Lower lobe of right lung (tissue), 2 donors: ENCODE data around the gene SP140. TPM values are rescaled to one million over a fixed set of nuclear protein-coding genes. Genes with fewer than 3 reads are reported as not detected.

Source experiments
- ATAC-seq, 2 donors: fragments of 200-7000 bp; cut with Tn5 transposase; one replicate each; pipeline ENCODE4 v1.9.1; 2020 to 2022; ENCODE audit warnings: mild to moderate bottlenecking in 2 of 2, moderate library complexity in 2 of 2
- DNase-seq: peaks from one replicate; pipeline ENCODE4 v3.0.0-alpha.2; 2020
- H3K27ac ChIP-seq: fragments of 200-600 bp; one replicate; pipeline ENCODE4 v1.8.0; 2022
- H3K27me3 ChIP-seq: fragments of 200-600 bp; one replicate; pipeline ENCODE4 v1.8.0; 2022; ENCODE audit warnings: low read depth
- H3K36me3 ChIP-seq: fragments of 200-600 bp; one replicate; pipeline ENCODE4 v1.8.0; 2022; ENCODE audit warnings: mild to moderate bottlenecking
- H3K4me1 ChIP-seq: fragments of 200-600 bp; one replicate; pipeline ENCODE4 v1.8.0; 2022
- H3K4me3 ChIP-seq: fragments of 200-600 bp; one replicate; pipeline ENCODE4 v1.8.0; 2022; ENCODE audit warnings: mild to moderate bottlenecking
- H3K9me3 ChIP-seq: fragments of 200-600 bp; one replicate; pipeline ENCODE4 v1.8.0; 2022
- intact Hi-C: fragments of 100-400 bp; cut with DNase I; formaldehyde crosslinking; loops from one replicate; pipeline ENCODE4 v1.11.0; 2022
- long read RNA-seq: library from polyadenylated mRNA; unstranded; transcript quantifications from one replicate; pipeline ENCODE4 v2.0.0, GENCODE V29; 2021
- total RNA-seq: library from RNA; stranded (reverse); fragmentation: NEBNext Ultra II Directional; extraction: Animal tissue kit (Norgen Biotek cat#: 25700); gene quantifications from one replicate; pipeline ENCODE4 v1.2.1, GENCODE V29; 2021
- TF ChIP-seq, protein P1 (sequence below): fragments of 200-600 bp; IDR thresholded peaks from one replicate; pipeline ENCODE4 v1.8.0; 2022; ENCODE audit warnings: antibody characterized with exemption, mild to moderate bottlenecking
- donor health status: DM: no; HTN: yes; CAD: no; lungs with severe emphysema.

The SP140 gene
- total RNA-seq, result 15.0 TPM
- long read RNA-seq, partial matches to known transcripts, result 6 of 25 reads
- long read RNA-seq, other reads (novel, unspliced or antisense), result 18 of 25 reads

DNA sequence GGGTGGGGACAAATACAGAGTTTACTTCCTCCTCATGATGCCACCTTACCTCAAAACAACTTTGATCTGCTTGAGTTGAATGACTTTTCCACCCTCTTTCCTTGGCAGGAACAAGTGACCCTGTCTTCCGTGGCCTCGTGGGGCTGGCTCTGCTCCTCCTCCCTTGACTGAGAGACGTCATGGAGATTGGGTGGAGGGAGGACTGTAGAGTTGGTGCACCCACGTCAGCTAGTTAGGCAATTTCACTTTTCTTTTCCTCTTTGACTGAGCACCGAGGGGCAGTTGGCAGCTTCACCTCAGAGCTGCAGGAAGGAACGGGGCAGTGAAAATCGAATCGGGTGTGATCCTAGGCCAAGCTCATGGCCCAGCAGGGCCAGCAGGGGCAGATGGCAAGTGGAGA lies at the start of gene SP140:
TSS of gene SP140 (plus strand) at position 251 of the 400 bp plus-strand sequence. CDS start at position 360, 109 bp downstream.
- peak within 1 kb of the TSS; percentile 45 for H3K4me3 ChIP-seq
- peak; percentile 90 to 92 for ATAC-seq
- DNase-seq, result peak; percentile 72

DNA sequence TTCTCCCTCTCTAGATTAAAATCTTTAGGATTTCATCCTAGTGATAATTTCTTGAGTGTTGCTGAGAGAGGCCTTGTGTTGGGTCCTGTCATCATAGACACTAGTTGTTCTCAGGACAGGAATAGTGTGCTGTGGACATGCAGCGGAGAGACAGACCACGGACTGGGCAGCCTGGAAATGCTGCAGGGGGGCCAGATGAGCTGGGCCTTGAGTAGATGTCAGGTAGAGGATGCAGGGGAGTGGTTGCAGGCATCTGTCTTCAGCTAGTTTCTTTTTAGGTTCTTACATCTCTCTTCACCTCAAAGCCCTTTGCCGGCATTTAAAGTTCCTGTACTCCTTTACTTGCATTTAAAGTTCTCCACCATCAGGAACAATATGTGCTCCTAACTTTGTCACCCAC lies 48.5 kb upstream of the SP140 start:
- ATAC-seq (no peak), DNase-seq (no peak)
- no peak overlapping the region for H3K4me3 ChIP-seq
- intact Hi-C loops, result no loop called here
- H3K27ac ChIP-seq, result no peak overlapping the region
- H3K4me1 ChIP-seq, result no peaks in the 10 kb centered on the region
- H3K27me3 ChIP-seq, result no peaks in the 10 kb centered on the region
- peaks cover 97% of the 10 kb centered on the region for H3K36me3 ChIP-seq
- no peaks in the 10 kb centered on the region for H3K9me3 ChIP-seq
- TF ChIP-seq, protein P1, sequence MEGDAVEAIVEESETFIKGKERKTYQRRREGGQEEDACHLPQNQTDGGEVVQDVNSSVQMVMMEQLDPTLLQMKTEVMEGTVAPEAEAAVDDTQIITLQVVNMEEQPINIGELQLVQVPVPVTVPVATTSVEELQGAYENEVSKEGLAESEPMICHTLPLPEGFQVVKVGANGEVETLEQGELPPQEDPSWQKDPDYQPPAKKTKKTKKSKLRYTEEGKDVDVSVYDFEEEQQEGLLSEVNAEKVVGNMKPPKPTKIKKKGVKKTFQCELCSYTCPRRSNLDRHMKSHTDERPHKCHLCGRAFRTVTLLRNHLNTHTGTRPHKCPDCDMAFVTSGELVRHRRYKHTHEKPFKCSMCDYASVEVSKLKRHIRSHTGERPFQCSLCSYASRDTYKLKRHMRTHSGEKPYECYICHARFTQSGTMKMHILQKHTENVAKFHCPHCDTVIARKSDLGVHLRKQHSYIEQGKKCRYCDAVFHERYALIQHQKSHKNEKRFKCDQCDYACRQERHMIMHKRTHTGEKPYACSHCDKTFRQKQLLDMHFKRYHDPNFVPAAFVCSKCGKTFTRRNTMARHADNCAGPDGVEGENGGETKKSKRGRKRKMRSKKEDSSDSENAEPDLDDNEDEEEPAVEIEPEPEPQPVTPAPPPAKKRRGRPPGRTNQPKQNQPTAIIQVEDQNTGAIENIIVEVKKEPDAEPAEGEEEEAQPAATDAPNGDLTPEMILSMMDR, result no peak

More for the DNA sequence above, at the start of gene SP140:
- Histone ChIP-seq H3K27me3 (no peaks in the 10 kb centered on the region), H3K36me3 (no peaks in the 10 kb centered on the region), H3K27ac (peak within 1 kb of the TSS; percentile 62), H3K9me3 (no peaks in the 10 kb centered on the region), H3K4me1 (peaks cover 7% of the 10 kb centered on the region)
- TF ChIP-seq, protein P1, result no peak
- intact Hi-C loops, result no loop called here

- Histone ChIP-seq H3K4me1 (no peaks in the 10 kb centered on the region), H3K36me3 (peaks cover 97% of the 10 kb centered on the region), H3K27ac (no peak overlapping the region), H3K27me3 (no peaks in the 10 kb centered on the region), H3K9me3 (no peaks in the 10 kb centered on the region), H3K4me3 (no peak overlapping the region)
- DNase-seq, result no peak
- ATAC-seq, result no peak
- intact Hi-C loops, result no loop called here
- TF ChIP-seq, protein P1, result no peak
Observed at GRCh38 chr2:230178546-230179485, 46.7 kb upstream of the SP140 start.

DNA sequence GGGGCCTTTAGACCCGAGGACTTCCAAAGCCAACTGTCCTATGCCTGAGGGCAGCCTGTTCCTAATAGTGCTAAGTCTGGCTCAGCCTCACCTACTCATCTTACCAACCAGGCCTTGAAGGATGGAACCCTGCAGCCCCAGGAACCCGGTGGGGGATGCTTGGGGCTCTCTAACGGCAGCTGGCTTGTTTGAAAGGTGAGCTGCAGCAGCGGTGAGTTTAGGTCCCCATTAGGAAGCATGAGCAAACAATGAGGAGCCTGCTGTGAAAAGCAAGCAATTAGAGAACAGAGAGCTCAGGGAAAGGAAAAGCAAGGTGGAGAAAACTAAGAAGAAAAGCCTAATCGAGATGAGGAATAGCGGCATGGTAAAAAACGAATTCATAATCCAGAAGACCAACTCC lies 45.6 kb upstream of the SP140 start:
- H3K4me1 ChIP-seq, result no peaks in the 10 kb centered on the region
- no peaks in the 10 kb centered on the region for H3K27me3 ChIP-seq
- intact Hi-C loops, result no loop called here
- H3K36me3 ChIP-seq, result peaks cover 96% of the 10 kb centered on the region
- TF ChIP-seq, protein P1, result no peak
- H3K9me3 ChIP-seq, result no peaks in the 10 kb centered on the region
- DNase-seq, result no peak
- H3K27ac ChIP-seq, result no peak overlapping the region
- H3K4me3 ChIP-seq, result no peak overlapping the region
- no peak for ATAC-seq

DNA sequence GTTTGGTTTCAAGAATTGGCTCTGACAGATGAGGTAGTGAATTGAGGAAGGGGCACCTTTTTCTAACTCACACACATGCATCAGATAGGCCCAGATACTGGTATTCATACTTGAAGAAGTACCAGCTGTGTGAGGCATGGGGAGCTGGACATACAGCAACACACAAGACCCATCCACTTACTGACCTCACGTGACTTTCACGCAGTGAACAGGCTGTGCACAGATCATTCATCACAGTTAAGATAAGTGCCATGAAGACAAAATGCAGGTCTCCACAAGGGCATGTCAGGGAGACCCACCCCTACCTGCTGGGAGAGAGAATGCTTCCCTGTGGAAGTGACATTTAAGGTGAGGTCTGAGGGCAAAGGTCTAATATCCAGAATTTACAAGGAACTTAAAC lies 44.3 kb upstream of the SP140 start:
- H3K4me3 ChIP-seq, result no peak overlapping the region
- no peak for ATAC-seq
- H3K27me3 ChIP-seq, result no peaks in the 10 kb centered on the region
- H3K9me3 ChIP-seq, result no peaks in the 10 kb centered on the region
- H3K27ac ChIP-seq, result no peak overlapping the region
- TF ChIP-seq, protein P1, result no peak
- intact Hi-C loops, result no loop called here
- no peak for DNase-seq
- H3K36me3 ChIP-seq, result peaks cover 83% of the 10 kb centered on the region
- no peaks in the 10 kb centered on the region for H3K4me1 ChIP-seq
